ENCODE results near the gene BRAF. TPM values are rescaled to one million over a fixed set of nuclear protein-coding genes. Genes with fewer than 3 reads are reported as not detected.
"Not testable (repeated sequence)": the region's sequence is repeated elsewhere in the genome, so short reads cannot be mapped to it uniquely, and the experiment has no call there.

Gene BRAF
- total RNA-seq, 2 experiments from 2014 or later = 26.7 to 28.5 TPM

DNA sequence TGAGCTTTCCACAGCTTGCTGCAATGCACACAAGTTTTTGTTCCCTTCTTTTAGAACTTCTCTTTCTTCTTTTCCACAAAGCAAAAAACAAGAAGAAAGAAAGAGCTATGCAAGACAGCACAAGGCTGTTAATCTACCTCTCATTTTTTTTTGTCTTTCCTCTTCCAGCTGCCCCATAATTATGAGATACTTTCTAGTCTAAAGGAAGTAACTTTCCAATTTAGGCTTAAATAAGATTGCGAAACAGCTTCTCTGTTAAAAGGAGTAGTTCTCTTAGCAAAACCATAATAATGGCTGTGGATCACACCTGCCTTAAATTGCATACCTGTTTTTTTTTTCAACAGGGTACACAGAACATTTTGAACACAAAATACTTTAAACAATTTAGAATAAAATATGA is 172.2 kb downstream of the BRAF start:
- ChIA-PET CTCF (interaction anchor here (2.0 kb wide), 1 partner anchor 26 kb away, joined by 6 read pairs; no protein-coding TSS in a partner anchor), POLR2A (no interaction called here)
- DNase-seq (no peak), ATAC-seq (no peak)
- Mint-ChIP-seq H3K27me3 (ENCODE audit: low read depth) (no peaks in the 10 kb centered on the region), H3K9me3 (ENCODE audit: insufficient read depth) (no peaks in the 10 kb centered on the region), H3K27ac (no peak overlapping the region), H3K4me3 (no peak overlapping the region), H3K4me1 (ENCODE audit: low read depth) (no peaks in the 10 kb centered on the region), H3K36me3 (ENCODE audit: low read depth) (peaks cover 4% of the 10 kb centered on the region)

DNA sequence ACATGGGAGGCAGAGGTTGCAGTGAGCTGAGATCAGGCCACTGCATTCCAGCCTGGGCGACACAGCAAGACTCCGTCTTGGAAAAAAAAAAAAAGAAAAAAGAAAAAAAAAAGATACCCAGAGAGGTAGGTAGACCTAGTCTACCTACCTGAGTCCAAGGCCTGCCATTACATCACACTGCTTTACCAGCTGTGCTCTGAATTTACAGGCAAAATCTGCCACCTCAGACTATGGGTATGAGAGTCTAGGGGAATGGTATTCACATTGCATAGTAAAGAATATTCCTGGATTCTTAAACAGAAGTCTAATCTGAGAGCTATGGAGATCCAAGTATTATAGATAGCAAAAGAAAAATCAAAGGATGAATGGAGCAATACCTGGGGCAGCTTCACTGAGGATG is 178.0 kb downstream of the BRAF start:
- CTCF ChIA-PET = no interaction called here

GRCh38 chr7:140745266-140746058 is 179.3 kb downstream of the BRAF start:
- POLR2A ChIA-PET = interaction anchor here (1.4 kb wide), 1 partner anchor 269 kb away, joined by 3 read pairs; no protein-coding TSS in a partner anchor

More for the DNA sequence above, 178.0 kb downstream of the BRAF start:
- POLR2A ChIA-PET = no interaction called here
- DNase-seq (no peak), ATAC-seq (no peak)
- no peaks in the 10 kb centered on the region for H3K4me1 Mint-ChIP-seq (ENCODE audit: low read depth)
- no peak overlapping the region for H3K4me3 Mint-ChIP-seq
- H3K27me3 Mint-ChIP-seq (ENCODE audit: low read depth) = no peaks in the 10 kb centered on the region
- no peaks in the 10 kb centered on the region for H3K9me3 Mint-ChIP-seq (ENCODE audit: insufficient read depth)
- no peak overlapping the region for H3K27ac Mint-ChIP-seq
- peaks cover 10% of the 10 kb centered on the region for H3K36me3 Mint-ChIP-seq (ENCODE audit: low read depth)

DNA sequence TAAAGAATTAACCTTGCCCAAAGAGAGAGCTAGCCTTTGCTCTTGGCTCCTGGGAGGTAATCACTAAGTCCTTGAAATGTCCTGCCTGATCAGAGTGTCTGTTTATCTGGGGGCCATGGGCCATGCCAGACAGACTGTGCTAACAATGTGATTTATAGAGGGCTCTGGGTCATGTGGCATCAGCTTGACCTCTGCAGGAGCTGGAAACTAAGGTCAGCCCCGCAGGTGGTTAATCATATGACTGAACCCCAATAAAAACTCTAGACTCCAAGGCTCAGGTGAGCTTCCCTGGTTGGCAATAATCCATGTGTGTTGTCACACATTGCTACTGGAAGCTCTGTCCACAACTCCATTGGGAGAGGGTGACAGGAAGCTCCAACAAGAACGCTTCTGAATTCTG is 180.7 kb downstream of the BRAF start:
- CTCF ChIA-PET = no interaction called here
- Mint-ChIP-seq H3K4me1 (ENCODE audit: low read depth) (no peaks in the 10 kb centered on the region), H3K4me3 (no peak overlapping the region), H3K27ac (no peak overlapping the region), H3K36me3 (ENCODE audit: low read depth) (peaks cover 15% of the 10 kb centered on the region), H3K9me3 (ENCODE audit: insufficient read depth) (no peaks in the 10 kb centered on the region), H3K27me3 (ENCODE audit: low read depth) (no peaks in the 10 kb centered on the region)
- ATAC-seq (no peak), DNase-seq (no peak)
- POLR2A ChIA-PET = no interaction called here

More at GRCh38 chr7:140745266-140746058, 179.3 kb downstream of the BRAF start:
- ATAC-seq (no peak), DNase-seq (no peak)
- Mint-ChIP-seq H3K36me3 (ENCODE audit: low read depth) (peaks cover 10% of the 10 kb centered on the region), H3K27ac (no peak overlapping the region), H3K9me3 (ENCODE audit: insufficient read depth) (no peaks in the 10 kb centered on the region), H3K4me3 (no peak overlapping the region), H3K27me3 (ENCODE audit: low read depth) (no peaks in the 10 kb centered on the region), H3K4me1 (ENCODE audit: low read depth) (no peaks in the 10 kb centered on the region)
- CTCF ChIA-PET = interaction anchor here (1.0 kb wide), 1 partner anchor 65 kb away, joined by 3 read pairs; no protein-coding TSS in a partner anchor

- H3K4me1 Mint-ChIP-seq (ENCODE audit: low read depth); H3K27ac Mint-ChIP-seq; ATAC-seq; CTCF ChIA-PET; H3K9me3 Mint-ChIP-seq (ENCODE audit: insufficient read depth); DNase-seq; POLR2A ChIA-PET; H3K4me3 Mint-ChIP-seq; H3K27me3 Mint-ChIP-seq (ENCODE audit: low read depth): not testable (repeated sequence)
- H3K36me3 Mint-ChIP-seq (ENCODE audit: low read depth) = peaks cover 19% of the 10 kb centered on the region
Measured at GRCh38 chr7:140743255-140743654, 181.5 kb downstream of the BRAF start.

GRCh38 chr7:140738280-140738679 is 186.4 kb downstream of the BRAF start:
- ChIA-PET CTCF (interaction anchor here (2.0 kb wide), 1 partner anchor 12 kb away, joined by 8 read pairs; no protein-coding TSS in a partner anchor), POLR2A (no interaction called here)
- DNase-seq (no peak), ATAC-seq (no peak)
- Mint-ChIP-seq H3K27ac (no peak overlapping the region), H3K36me3 (ENCODE audit: low read depth) (peaks cover 18% of the 10 kb centered on the region), H3K27me3 (ENCODE audit: low read depth) (no peaks in the 10 kb centered on the region), H3K4me3 (no peak overlapping the region), H3K4me1 (ENCODE audit: low read depth) (no peaks in the 10 kb centered on the region), H3K9me3 (ENCODE audit: insufficient read depth) (no peaks in the 10 kb centered on the region)

- ChIA-PET CTCF (no interaction called here), POLR2A (no interaction called here)
- Mint-ChIP-seq H3K4me3 (no peak overlapping the region), H3K9me3 (ENCODE audit: insufficient read depth) (no peaks in the 10 kb centered on the region), H3K36me3 (ENCODE audit: low read depth) (peaks cover 16% of the 10 kb centered on the region), H3K27ac (no peak overlapping the region), H3K27me3 (ENCODE audit: low read depth) (no peaks in the 10 kb centered on the region), H3K4me1 (ENCODE audit: low read depth) (no peaks in the 10 kb centered on the region)
- no peak for ATAC-seq
- no peak for DNase-seq
Measured at GRCh38 chr7:140734729-140735128, 190.0 kb downstream of the BRAF start.

DNA sequence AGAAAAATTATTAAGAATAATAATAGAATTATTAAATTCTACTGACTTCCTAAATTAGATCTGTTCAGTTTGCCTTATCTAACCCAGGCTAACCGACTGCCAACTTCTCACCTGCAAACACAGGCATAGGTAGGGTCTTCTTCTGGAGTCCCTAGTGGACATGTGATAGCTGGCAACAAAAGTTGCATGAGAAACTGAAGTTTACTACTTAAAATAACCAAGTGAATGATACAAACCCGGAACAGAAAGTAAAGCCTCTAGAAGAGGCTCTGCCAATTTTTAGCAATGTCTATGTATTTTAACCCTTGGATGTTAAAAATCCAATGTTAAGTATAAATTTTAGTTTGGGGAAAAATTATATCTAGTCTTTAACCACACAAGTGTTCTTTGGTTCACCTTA is 190.6 kb downstream of the BRAF start:
- CTCF ChIA-PET = no interaction called here
- POLR2A ChIA-PET = no interaction called here
- Mint-ChIP-seq H3K4me3 (no peak overlapping the region), H3K27ac (no peak overlapping the region), H3K27me3 (ENCODE audit: low read depth) (no peaks in the 10 kb centered on the region), H3K4me1 (ENCODE audit: low read depth) (no peaks in the 10 kb centered on the region), H3K9me3 (ENCODE audit: insufficient read depth) (no peaks in the 10 kb centered on the region), H3K36me3 (ENCODE audit: low read depth) (peaks cover 12% of the 10 kb centered on the region)
- no peak for DNase-seq
- ATAC-seq = no peak

DNA sequence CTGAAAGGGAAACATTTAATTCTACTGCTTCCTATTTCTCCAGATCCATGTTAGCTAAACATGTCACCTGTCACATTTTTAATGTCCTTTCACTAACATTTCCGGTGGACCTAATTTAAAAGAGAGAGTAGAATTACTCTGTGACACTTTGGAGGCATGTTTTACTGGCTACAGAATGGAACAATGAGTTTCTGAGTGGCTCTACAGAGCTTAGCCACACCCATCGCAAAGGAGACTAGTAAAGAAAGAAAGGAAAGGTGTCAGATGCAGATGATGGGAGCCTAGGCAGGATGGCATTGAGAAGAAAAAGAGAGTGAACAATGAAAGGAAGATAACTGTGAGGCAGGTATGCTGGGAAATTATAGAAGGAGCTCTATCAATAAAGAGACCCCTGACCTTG is 192.3 kb downstream of the BRAF start:
- H3K27me3 Mint-ChIP-seq (ENCODE audit: low read depth) = no peaks in the 10 kb centered on the region
- ChIA-PET POLR2A (no interaction called here), CTCF (interaction anchor here (1.1 kb wide), 1 partner anchor 80 kb away, joined by 3 read pairs; no protein-coding TSS in a partner anchor)
- H3K4me3 Mint-ChIP-seq = no peak overlapping the region
- no peaks in the 10 kb centered on the region for H3K4me1 Mint-ChIP-seq (ENCODE audit: low read depth)
- DNase-seq (no peak), ATAC-seq (no peak)
- no peaks in the 10 kb centered on the region for H3K9me3 Mint-ChIP-seq (ENCODE audit: insufficient read depth)
- no peak overlapping the region for H3K27ac Mint-ChIP-seq
- peaks cover 6% of the 10 kb centered on the region for H3K36me3 Mint-ChIP-seq (ENCODE audit: low read depth)

DNA sequence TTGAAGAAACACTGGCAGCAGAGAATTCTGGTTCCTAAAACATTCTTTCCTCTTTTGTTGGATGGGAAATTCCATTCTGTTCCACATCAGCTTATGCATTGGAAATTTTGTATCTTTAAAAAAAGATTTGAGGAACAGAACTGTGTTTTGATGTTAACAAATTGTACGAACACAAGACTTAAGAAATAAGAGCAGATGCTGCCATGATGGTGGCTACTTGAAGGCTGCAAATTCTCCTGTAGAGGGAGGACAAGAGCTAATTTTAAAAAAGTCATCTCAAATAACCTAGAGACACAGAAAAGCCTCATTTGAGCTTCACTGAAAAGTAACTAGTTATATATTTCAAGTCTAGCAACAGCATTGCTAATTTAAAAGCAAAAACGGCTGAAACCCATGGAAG is 198.4 kb downstream of the BRAF start:
- Mint-ChIP-seq H3K9me3 (ENCODE audit: insufficient read depth) (no peaks in the 10 kb centered on the region), H3K36me3 (ENCODE audit: low read depth) (no peaks in the 10 kb centered on the region), H3K27ac (no peak overlapping the region), H3K4me1 (ENCODE audit: low read depth) (peaks cover 15% of the 10 kb centered on the region), H3K4me3 (no peak overlapping the region), H3K27me3 (ENCODE audit: low read depth) (no peaks in the 10 kb centered on the region)
- ATAC-seq (no peak), DNase-seq (no peak)
- POLR2A ChIA-PET = no interaction called here
- CTCF ChIA-PET = interaction anchor here (1.0 to 2.7 kb wide), 8 partner anchors 10 to 286 kb away, joined by 3 to 19 read pairs (median 6); no protein-coding TSS in a partner anchor

GRCh38 chr7:140724706-140725105 is 200.0 kb downstream of the BRAF start:
- no peak for DNase-seq
- Mint-ChIP-seq H3K4me3 (no peak overlapping the region), H3K9me3 (ENCODE audit: insufficient read depth) (no peaks in the 10 kb centered on the region), H3K27me3 (ENCODE audit: low read depth) (no peaks in the 10 kb centered on the region), H3K27ac (no peak overlapping the region), H3K36me3 (ENCODE audit: low read depth) (no peaks in the 10 kb centered on the region), H3K4me1 (ENCODE audit: low read depth) (peaks cover 15% of the 10 kb centered on the region)
- POLR2A ChIA-PET = no interaction called here
- CTCF ChIA-PET = interaction anchor here (0.7 to 2.5 kb wide), 2 partner anchors 86 to 865 kb away, joined by 3 to 11 read pairs; no protein-coding TSS in a partner anchor
- no peak for ATAC-seq

GRCh38 chr7:140723574-140723973 is 201.2 kb downstream of the BRAF start:
- no peaks in the 10 kb centered on the region for H3K27me3 Mint-ChIP-seq (ENCODE audit: low read depth)
- POLR2A ChIA-PET = interaction anchor here (0.8 kb wide), 1 partner anchor 9 kb away, joined by 5 read pairs; no protein-coding TSS in a partner anchor
- CTCF ChIA-PET = interaction anchor here (1.0 to 2.5 kb wide), 5 partner anchors 17 to 291 kb away, joined by 3 to 11 read pairs (median 3); partner anchors contain the start of gene MRPS33
- H3K36me3 Mint-ChIP-seq (ENCODE audit: low read depth) = no peaks in the 10 kb centered on the region
- no peak for ATAC-seq
- no peak overlapping the region for H3K4me3 Mint-ChIP-seq
- H3K4me1 Mint-ChIP-seq (ENCODE audit: low read depth) = peaks cover 17% of the 10 kb centered on the region
- DNase-seq = no peak
- no peaks in the 10 kb centered on the region for H3K9me3 Mint-ChIP-seq (ENCODE audit: insufficient read depth)
- no peak overlapping the region for H3K27ac Mint-ChIP-seq

Measured in activated CD8-positive, alpha-beta T cell treated with anti-CD3 and anti-CD28 coated beads, Interleukin-2, amount 10 ng/mL, durations not matched to agents 7 days and 5 days (primary cell).